DOHH2 (cell line): Measurements from ENCODE around the gene CLCN2.

Experiments used
- CTCF ChIP-seq: fragments of 200-600 bp; sonication (generic); IDR thresholded peaks from one replicate; pipeline ENCODE4 v1.5.1; 2014; ENCODE audit warnings: antibody characterized with exemption, mild to moderate bottlenecking, low read depth, low read length; ENCODE audit not compliant: poor library complexity, severe bottlenecking
- EZH2phosphoT487 ChIP-seq: fragments of 200-600 bp; sonication (generic); IDR thresholded peaks from 2 replicates; pipeline ENCODE4 v1.6.1; 2017; ENCODE audit warnings: borderline replicate concordance, mild to moderate bottlenecking, antibody characterized with exemption, low read length, moderate library complexity, mixed read lengths

DNA sequence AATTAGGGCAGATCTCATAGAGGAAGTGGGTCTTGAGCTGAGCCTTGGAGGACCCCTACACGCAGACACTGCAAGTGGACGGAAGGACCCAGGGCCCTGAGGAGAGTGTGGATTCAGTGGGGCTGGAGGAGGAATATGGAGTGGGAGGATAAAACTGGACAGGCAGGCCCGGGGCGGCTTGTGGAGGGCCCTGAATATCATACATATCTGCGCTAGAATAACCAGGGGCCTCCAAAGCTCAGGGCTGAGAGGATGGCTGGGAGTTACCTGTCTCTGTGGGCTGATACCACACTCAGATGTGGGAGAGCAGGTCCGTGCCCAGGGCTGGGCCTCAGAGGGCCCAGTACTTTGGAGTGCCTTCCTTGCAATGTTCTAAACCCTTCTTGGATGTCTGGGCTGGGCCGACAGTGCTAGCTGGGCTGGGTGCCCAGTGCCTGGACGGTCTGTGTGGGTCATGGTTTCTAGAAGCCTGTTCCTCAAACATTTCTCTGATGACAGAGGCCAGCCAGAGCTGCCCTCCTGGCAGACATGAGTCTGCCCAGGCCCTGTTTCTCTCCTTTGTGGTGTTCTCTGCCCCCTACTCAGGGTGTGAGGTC, 48.0 kb upstream of the CLCN2 start:
- TF ChIP-seq CTCF = no peak
- TF ChIP-seq EZH2phosphoT487 = no peak
